IMR-90 (cell line): ENCODE results near the gene DYSF. TPM values are rescaled to one million over a fixed set of nuclear protein-coding genes. Genes with fewer than 3 reads are reported as not detected.

Experiments
- ATAC-seq: fragments of 200-7000 bp; cut with Tn5 transposase; 2 replicates; pipeline ENCODE4 v1.9.1; 2020; ENCODE audit warnings: low read depth, mild to moderate bottlenecking, moderate library complexity
- BruUV-seq: library from RNA; stranded (reverse); fragments of 400-500 nt; replicated peaks from 2 replicates; lab custom pipeline; 2021; lab: Mats Ljungman, UMichigan
- CTCF ChIA-PET: fragments of 300-600 bp; formaldehyde crosslinking; extraction: SDS; loops from one replicate; lab custom pipeline; 2021; ENCODE audit warnings: antibody characterized with exemption; lab: Yijun Ruan, JAX
- POLR2A ChIA-PET: fragments of 300-600 bp; sonication (Branson Sonifier 250); formaldehyde crosslinking; loops from one replicate; lab custom pipeline; 2022; ENCODE audit warnings: antibody characterized with exemption; ENCODE audit not compliant: unreplicated experiment; lab: Charles Lee
- DNase-seq: peaks from one replicate; pipeline ENCODE4 v3.0.0; 2013
- H2AFZ ChIP-seq: replicated peaks from 2 replicates; pipeline ENCODE3; 2013; ENCODE audit warnings: low read length, mild to moderate bottlenecking; ENCODE audit not compliant: poor library complexity
- H2AK5ac ChIP-seq: 2 replicates; pipeline ENCODE4 v1.6.1; 2013; ENCODE audit warnings: low read depth, low read length, inconsistent platforms
- H2AK9ac ChIP-seq: replicated peaks from 2 replicates; pipeline ENCODE3; 2013; ENCODE audit warnings: mild to moderate bottlenecking, low read depth, low read length, moderate library complexity; ENCODE audit not compliant: poor library complexity
- H2BK120ac ChIP-seq: 2 replicates; pipeline ENCODE4 v1.6.1; 2013; ENCODE audit warnings: low read depth, low read length, inconsistent platforms
- H2BK15ac ChIP-seq: 3 replicates; pipeline ENCODE4 v1.6.1; 2013; ENCODE audit warnings: low read depth, low read length, inconsistent platforms
- H2BK20ac ChIP-seq: 2 replicates; pipeline ENCODE4 v1.6.1; 2013; ENCODE audit warnings: low read depth, mild to moderate bottlenecking, inconsistent platforms, low read length, moderate library complexity
- H2BK5ac ChIP-seq: 2 replicates; pipeline ENCODE4 v1.6.1; 2013; ENCODE audit warnings: mild to moderate bottlenecking, low read depth, low read length, inconsistent platforms; ENCODE audit not compliant: poor library complexity, severe bottlenecking
- H3K14ac ChIP-seq: replicated peaks from 2 replicates; pipeline ENCODE4 v1.6.1; 2013; ENCODE audit warnings: low read depth, low read length, inconsistent platforms
- H3K18ac ChIP-seq: 2 replicates; pipeline ENCODE4 v1.6.1; 2013; ENCODE audit warnings: low read depth, low read length, control low read depth
- H3K23ac ChIP-seq: 2 replicates; pipeline ENCODE4 v1.6.1; 2013; ENCODE audit warnings: low read depth, low read length, inconsistent platforms
- H3K27ac ChIP-seq: 2 replicates; pipeline ENCODE4 v1.5.1; 2013; ENCODE audit warnings: mild to moderate bottlenecking, control low read depth, low read length; ENCODE audit not compliant: insufficient read depth
- H3K27me3 ChIP-seq: 2 replicates; pipeline ENCODE4 v1.6.1; 2013; ENCODE audit warnings: low read length; ENCODE audit not compliant: control insufficient read depth, insufficient read depth
- H3K36me3 ChIP-seq: 2 replicates; pipeline ENCODE4 v1.6.1; 2013; ENCODE audit warnings: low read length, mixed read lengths; ENCODE audit not compliant: control insufficient read depth, insufficient read depth
- H3K4ac ChIP-seq: 2 replicates; pipeline ENCODE4 v1.6.1; 2013; ENCODE audit warnings: low read depth, low read length, inconsistent platforms
- H3K4me1 ChIP-seq: 2 replicates; pipeline ENCODE4 v1.6.1; 2013; ENCODE audit warnings: low read length, mixed read lengths; ENCODE audit not compliant: control insufficient read depth, insufficient read depth
- H3K4me2 ChIP-seq: 2 replicates; pipeline ENCODE4 v1.6.1; 2013; ENCODE audit warnings: low read depth, mild to moderate bottlenecking, control low read depth, low read length, moderate library complexity
- H3K4me3 ChIP-seq: 2 replicates; pipeline ENCODE4 v1.5.1; 2013; ENCODE audit warnings: low read depth, mild to moderate bottlenecking, control low read depth, low read length, moderate library complexity; ENCODE audit not compliant: insufficient read depth
- H3K56ac ChIP-seq: 2 replicates; pipeline ENCODE4 v1.6.1; 2013; ENCODE audit warnings: low read length, inconsistent platforms; ENCODE audit not compliant: insufficient read depth; ENCODE audit errors: extremely low read depth
- H3K79me1 ChIP-seq, 2 experiments: 2 replicates each; pipeline ENCODE4 v1.6.1; 2013; ENCODE audit warnings: low read length in 2 of 2, inconsistent platforms in 1 of 2, low read depth in 1 of 2
- H3K9ac ChIP-seq: 2 replicates; pipeline ENCODE4 v1.6.1; 2013; ENCODE audit warnings: low read depth, low read length, control low read depth
- H3K9me1 ChIP-seq: 2 replicates; pipeline ENCODE4 v1.6.1; 2013; ENCODE audit warnings: low read length, inconsistent platforms; ENCODE audit not compliant: insufficient read depth
- H3K9me3 ChIP-seq: 2 replicates; pipeline ENCODE4 v1.6.1; 2013; ENCODE audit warnings: low read length; ENCODE audit not compliant: control insufficient read depth, insufficient read depth
- H4K20me1 ChIP-seq: 2 replicates; pipeline ENCODE4 v1.6.1; 2013; ENCODE audit warnings: low read length, inconsistent platforms; ENCODE audit not compliant: insufficient read depth
- H4K5ac ChIP-seq: 2 replicates; pipeline ENCODE4 v1.6.1; 2013; ENCODE audit warnings: mild to moderate bottlenecking, low read depth, low read length, control low read depth
- H4K8ac ChIP-seq, 2 experiments: 2 replicates each; pipeline ENCODE4 v1.6.1; 2013; ENCODE audit warnings: low read depth in 2 of 2, low read length in 2 of 2, control low read depth in 1 of 2, inconsistent platforms in 1 of 2
- H4K91ac ChIP-seq: 2 replicates; pipeline ENCODE4 v1.6.1; 2013; ENCODE audit warnings: low read depth, low read length, inconsistent platforms; ENCODE audit not compliant: insufficient read depth
- BHLHE40 ChIP-seq: fragments of 150-350 bp; IDR thresholded peaks from 2 replicates; pipeline ENCODE4 v1.6.1; 2016; ENCODE audit warnings: mild to moderate bottlenecking, low read depth, low read length
- FOS ChIP-seq: fragments of 150-350 bp; IDR thresholded peaks from 2 replicates; pipeline ENCODE4 v1.6.1; 2016; ENCODE audit warnings: low read depth, low read length
- RFX5 ChIP-seq: IDR thresholded peaks from 2 replicates; pipeline ENCODE4 v1.8.0; 2012; ENCODE audit warnings: low read depth, mild to moderate bottlenecking, low read length, moderate library complexity
- SMC3 ChIP-seq: fragments of 150-350 bp; IDR thresholded peaks from 2 replicates; pipeline ENCODE4 v1.6.1; 2016; ENCODE audit warnings: low read depth, mild to moderate bottlenecking, antibody characterized with exemption, low read length, moderate library complexity
- WGBS, 2 experiments: methylation state at CpG; one replicate each; pipeline versions ENCODE4 v1.1.5 to v1.1.7; 2013; ENCODE audit warnings: missing lambda C conversion rate in 2 of 2; ENCODE audit not compliant: insufficient read length in 1 of 2; ENCODE audit errors: extremely low coverage in 2 of 2; 5-methylcytosine and 5-hydroxymethylcytosine counted together
- dilution Hi-C: fragments of 300-500 bp; cut with HindIII; formaldehyde crosslinking; loops from one replicate; pipeline ENCODE4 v1.14.3; 2018; ENCODE audit warnings: low sequenced_read_pairs; ENCODE audit not compliant: unreplicated experiment
- in situ Hi-C: fragments of 300-500 bp; cut with MboI; formaldehyde crosslinking; loops from 3 replicates; pipeline ENCODE4 v1.14.3; 2019; ENCODE audit warnings: low sequenced_read_pairs, inconsistent platforms, mixed read lengths
- intact Hi-C: fragments of 100-400 bp; cut with micrococcal nuclease; formaldehyde crosslinking; loops from 2 replicates; pipeline ENCODE4 v1.10.0; 2022
- polyA plus RNA-seq, 3 experiments: library from polyadenylated mRNA; depleted of rRNA; stranded (reverse); fragments of >200 nt; gene quantifications; 2 replicates each; pipeline ENCODE4 v1.2.3, GENCODE V29; 2012; ENCODE audit warnings: low replicate concordance in 1 of 3
- total RNA-seq: library from RNA; depleted of rRNA; stranded (reverse); fragments of >200 nt; gene quantifications from 2 replicates; pipeline ENCODE4 v1.2.3, GENCODE V29; 2012
- TF ChIP-seq, protein P1 (sequence below): fragments of 150-350 bp; IDR thresholded peaks from 2 replicates; pipeline ENCODE4 v1.6.1; 2016; ENCODE audit warnings: low read depth, mild to moderate bottlenecking, low read length, moderate library complexity, borderline replicate concordance
- TF ChIP-seq, protein P2 (sequence below): conservative IDR thresholded peaks from 2 replicates; pipeline ENCODE4 v1.5.1; 2012; ENCODE audit warnings: mild to moderate bottlenecking, low read depth, low read length, improper control_type of control experiment

Gene DYSF
- total and polyA plus RNA-seq, 2 of the 4 experiments (the other 2 are of a cell fraction) = 0.09 to 0.18 TPM

DNA sequence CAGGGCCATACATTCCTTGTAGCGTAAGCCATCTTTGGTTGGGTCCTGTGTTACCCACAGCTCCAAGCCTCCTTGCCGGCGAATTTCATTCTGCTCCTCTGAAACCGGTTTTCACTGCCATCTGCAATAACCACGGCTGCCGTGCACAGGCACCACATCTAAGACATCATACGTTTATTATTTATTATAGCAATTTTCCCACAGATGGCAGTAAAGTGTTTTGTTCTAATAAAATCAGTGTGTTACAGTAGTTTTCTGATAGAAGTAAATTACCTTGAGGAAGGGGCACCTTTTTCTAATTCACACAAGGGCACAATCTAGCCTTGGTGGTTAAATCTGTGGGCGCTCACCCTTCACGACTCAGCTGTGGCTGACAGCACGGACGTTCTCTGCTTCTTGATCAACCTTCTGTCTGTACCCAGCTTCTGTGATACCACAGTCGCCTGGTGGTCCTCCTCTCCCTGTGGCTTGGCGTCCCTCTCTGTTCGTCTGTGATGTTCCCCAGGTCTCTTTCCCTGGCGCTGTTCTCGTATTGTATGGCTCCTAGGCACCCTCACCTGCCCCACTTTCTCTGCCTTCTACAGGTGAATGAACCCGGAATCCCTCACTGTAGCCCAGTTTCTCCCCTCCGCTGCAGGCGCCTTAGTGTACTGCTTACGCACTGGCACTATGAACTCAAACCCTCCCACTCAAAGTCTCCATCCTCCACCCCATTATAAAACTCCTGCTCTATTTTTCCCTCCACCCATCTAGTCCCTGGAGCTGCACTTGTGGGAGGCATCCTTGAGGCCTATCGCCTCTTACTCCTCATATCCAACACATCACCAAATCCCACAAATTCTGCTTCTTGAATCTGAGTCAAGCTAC, 236.8 kb downstream of the DYSF start:
- dilution Hi-C loops = no loop called here
- Histone ChIP-seq H3K36me3 (no peaks in the 10 kb centered on the region), H3K18ac (no peak overlapping the region), H3K27ac (no peak overlapping the region), H2BK5ac (no peak overlapping the region), H3K9me1 (no peaks in the 10 kb centered on the region), H2AK5ac (no peak overlapping the region), H4K8ac (no peak overlapping the region), H3K4me1 (no peaks in the 10 kb centered on the region), H2BK20ac (no peak overlapping the region), H4K5ac (no peak overlapping the region), H4K20me1 (no peaks in the 10 kb centered on the region), H3K4ac (no peak overlapping the region), H3K9ac (no peak overlapping the region), H3K56ac (no peak overlapping the region), H3K23ac (no peak overlapping the region), H3K4me3 (no peak overlapping the region), H2AFZ (no peak overlapping the region), H3K27me3 (peaks cover 44% of the 10 kb centered on the region), H3K9me3 (no peaks in the 10 kb centered on the region), H2BK15ac (no peak overlapping the region), H3K79me1 (no peaks in the 10 kb centered on the region), H3K4me2 (no peak overlapping the region), H2AK9ac (no peak overlapping the region), H4K91ac (no peak overlapping the region), H3K14ac (no peak overlapping the region), H2BK120ac (no peak overlapping the region)
- 88% methylated on average over 13 of the region's 21 CpGs; no CpG with 5 or more reads in 1 of the 2 experiments for WGBS, 2 experiments
- intact Hi-C loops = no loop called here
- TF ChIP-seq BHLHE40 (no peak), RFX5 (no peak), SMC3 (no peak), FOS (no peak)
- TF ChIP-seq, protein P1, sequence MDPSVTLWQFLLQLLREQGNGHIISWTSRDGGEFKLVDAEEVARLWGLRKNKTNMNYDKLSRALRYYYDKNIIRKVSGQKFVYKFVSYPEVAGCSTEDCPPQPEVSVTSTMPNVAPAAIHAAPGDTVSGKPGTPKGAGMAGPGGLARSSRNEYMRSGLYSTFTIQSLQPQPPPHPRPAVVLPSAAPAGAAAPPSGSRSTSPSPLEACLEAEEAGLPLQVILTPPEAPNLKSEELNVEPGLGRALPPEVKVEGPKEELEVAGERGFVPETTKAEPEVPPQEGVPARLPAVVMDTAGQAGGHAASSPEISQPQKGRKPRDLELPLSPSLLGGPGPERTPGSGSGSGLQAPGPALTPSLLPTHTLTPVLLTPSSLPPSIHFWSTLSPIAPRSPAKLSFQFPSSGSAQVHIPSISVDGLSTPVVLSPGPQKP = no peak
- TF ChIP-seq, protein P2, sequence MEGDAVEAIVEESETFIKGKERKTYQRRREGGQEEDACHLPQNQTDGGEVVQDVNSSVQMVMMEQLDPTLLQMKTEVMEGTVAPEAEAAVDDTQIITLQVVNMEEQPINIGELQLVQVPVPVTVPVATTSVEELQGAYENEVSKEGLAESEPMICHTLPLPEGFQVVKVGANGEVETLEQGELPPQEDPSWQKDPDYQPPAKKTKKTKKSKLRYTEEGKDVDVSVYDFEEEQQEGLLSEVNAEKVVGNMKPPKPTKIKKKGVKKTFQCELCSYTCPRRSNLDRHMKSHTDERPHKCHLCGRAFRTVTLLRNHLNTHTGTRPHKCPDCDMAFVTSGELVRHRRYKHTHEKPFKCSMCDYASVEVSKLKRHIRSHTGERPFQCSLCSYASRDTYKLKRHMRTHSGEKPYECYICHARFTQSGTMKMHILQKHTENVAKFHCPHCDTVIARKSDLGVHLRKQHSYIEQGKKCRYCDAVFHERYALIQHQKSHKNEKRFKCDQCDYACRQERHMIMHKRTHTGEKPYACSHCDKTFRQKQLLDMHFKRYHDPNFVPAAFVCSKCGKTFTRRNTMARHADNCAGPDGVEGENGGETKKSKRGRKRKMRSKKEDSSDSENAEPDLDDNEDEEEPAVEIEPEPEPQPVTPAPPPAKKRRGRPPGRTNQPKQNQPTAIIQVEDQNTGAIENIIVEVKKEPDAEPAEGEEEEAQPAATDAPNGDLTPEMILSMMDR = no peak
- CTCF ChIA-PET = no interaction called here
- BruUV-seq = no TSS peak
- ATAC-seq (no peak), DNase-seq (no peak)
- POLR2A ChIA-PET = no interaction called here
- in situ Hi-C loops = no loop called here
